ENCODE measurements around the gene FGFR2.

FGFR2 gene

DNA sequence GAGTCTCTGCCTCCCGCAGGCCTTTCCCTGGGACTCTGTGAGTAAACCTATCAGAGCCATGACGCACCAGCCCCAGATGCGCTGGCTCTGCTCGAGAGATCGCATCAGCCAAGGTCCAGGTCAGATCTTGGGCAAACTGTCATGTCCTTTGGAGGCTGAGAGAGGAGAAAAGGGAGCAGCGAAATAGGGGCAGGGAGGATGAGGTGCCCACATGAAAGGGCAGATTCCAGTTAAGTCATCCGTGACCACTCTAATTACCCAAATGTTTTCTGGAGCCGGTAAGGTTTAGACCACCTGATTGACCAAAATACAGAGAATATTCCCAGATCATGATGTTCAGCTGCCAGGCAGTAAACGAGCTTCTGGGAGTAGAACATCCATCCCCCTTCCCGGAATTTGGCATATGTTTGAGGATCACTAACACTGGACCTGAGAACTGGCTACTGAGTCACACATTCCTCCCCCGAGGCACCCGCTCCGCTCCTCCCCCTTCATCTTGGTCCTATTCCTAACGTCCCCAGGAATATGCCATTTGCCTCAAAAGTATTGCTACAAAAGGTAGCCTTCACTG lies 88.0 kb downstream of the FGFR2 start:
- H3K36me3 ChIP-seq (ENCODE audit: control insufficient read depth, insufficient read depth, low read length) = peaks cover 29% of the 10 kb centered on the region
- peaks cover 4% of the 10 kb centered on the region for H3K4me1 ChIP-seq (ENCODE audit: control insufficient read depth, insufficient read depth, low read length)
- no peak overlapping the region for H3K4me3 ChIP-seq (ENCODE audit: low read depth, low read length)

DNA sequence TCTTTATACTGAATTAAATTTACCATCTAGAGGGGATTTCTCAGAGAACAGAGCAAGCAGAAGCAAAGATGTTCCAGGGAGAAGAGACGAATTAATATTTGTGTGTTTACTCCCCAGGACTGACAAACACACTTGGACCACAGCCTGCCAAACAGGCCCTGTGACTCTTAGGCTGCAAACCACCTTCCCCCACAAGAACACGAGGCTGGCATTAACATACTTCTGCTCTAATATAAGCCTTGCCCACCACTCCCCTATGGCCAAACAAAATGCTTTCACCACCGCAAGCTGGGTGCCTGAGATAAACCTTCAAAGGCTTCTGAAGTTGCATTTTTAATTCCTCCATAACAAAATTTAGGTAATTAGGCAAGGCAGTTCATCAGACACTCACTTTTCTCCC lies 88.4 kb downstream of the FGFR2 start:
- Histone ChIP-seq H3K27me3 (ENCODE audit: control insufficient read depth, insufficient read depth, low read length) (no peaks in the 10 kb centered on the region), H3K9ac (ENCODE audit: low read depth, low read length) (no peak overlapping the region), H3K36me3 (ENCODE audit: control insufficient read depth, insufficient read depth, low read length) (peaks cover 24% of the 10 kb centered on the region), H3K4me3 (ENCODE audit: low read depth, low read length) (no peak overlapping the region), H3K9me3 (ENCODE audit: control insufficient read depth, insufficient read depth, low read length) (no peaks in the 10 kb centered on the region), H3K4me1 (ENCODE audit: control insufficient read depth, insufficient read depth, low read length) (peaks cover 4% of the 10 kb centered on the region)

More for the DNA sequence above, 88.0 kb downstream of the FGFR2 start:
- H3K27me3 ChIP-seq (ENCODE audit: control insufficient read depth, insufficient read depth, low read length) = no peaks in the 10 kb centered on the region
- no peak overlapping the region for H3K9ac ChIP-seq (ENCODE audit: low read depth, low read length)
- no peaks in the 10 kb centered on the region for H3K9me3 ChIP-seq (ENCODE audit: control insufficient read depth, insufficient read depth, low read length)

DNA sequence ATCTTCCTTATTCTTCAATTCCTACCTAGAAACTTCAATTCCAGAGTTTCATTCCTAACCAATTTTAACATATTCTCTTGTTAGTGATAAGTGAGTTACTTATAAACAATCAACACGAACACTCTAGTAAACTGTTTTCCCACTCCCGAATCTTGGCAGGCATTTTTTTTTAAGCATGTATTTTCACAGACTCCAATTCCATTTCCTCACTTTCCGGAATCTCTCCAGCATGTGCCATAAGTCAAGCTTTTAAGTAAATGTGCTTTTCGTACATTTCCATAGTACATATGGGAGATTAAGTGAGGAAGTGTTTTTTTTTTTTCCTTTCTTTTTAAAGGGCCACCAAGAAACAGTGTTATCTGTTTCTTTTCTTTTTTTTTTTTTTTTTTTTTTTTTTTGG lies 89.1 kb downstream of the FGFR2 start:
- H3K9ac ChIP-seq (ENCODE audit: low read depth, low read length) = no peak overlapping the region
- H3K4me1 ChIP-seq (ENCODE audit: control insufficient read depth, insufficient read depth, low read length) = peaks cover 4% of the 10 kb centered on the region
- H3K9me3 ChIP-seq (ENCODE audit: control insufficient read depth, insufficient read depth, low read length) = no peaks in the 10 kb centered on the region
- H3K36me3 ChIP-seq (ENCODE audit: control insufficient read depth, insufficient read depth, low read length) = peaks cover 23% of the 10 kb centered on the region
- no peak overlapping the region for H3K4me3 ChIP-seq (ENCODE audit: low read depth, low read length)
- no peaks in the 10 kb centered on the region for H3K27me3 ChIP-seq (ENCODE audit: control insufficient read depth, insufficient read depth, low read length)

DNA sequence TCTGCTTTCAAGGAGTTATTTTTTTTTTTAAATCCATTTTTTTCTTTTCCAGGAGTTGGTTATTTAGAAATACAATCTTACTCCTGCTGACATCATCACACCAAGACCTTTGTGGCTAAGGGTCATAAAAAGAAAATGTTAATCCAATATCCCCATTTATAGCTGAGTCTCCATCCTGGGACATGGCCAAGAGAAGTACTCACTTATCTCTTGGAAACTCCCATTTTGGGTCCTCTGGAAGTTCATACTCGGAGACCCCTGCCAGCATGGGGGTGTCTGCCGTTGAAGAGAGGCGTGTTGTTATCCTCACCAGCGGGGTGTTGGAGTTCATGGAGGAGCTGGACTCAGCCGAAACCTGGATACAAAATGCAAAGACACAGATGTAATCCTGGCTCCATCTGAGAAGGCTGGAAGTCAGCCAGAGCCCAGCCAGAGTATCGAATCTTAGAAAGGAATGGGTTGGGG lies 94.6 kb downstream of the FGFR2 start:
- no peak overlapping the region for H3K9ac ChIP-seq (ENCODE audit: low read depth, low read length)
- no peaks in the 10 kb centered on the region for H3K9me3 ChIP-seq (ENCODE audit: control insufficient read depth, insufficient read depth, low read length)
- H3K4me3 ChIP-seq (ENCODE audit: low read depth, low read length) = no peak overlapping the region
- H3K4me1 ChIP-seq (ENCODE audit: control insufficient read depth, insufficient read depth, low read length) = no peaks in the 10 kb centered on the region
- H3K36me3 ChIP-seq (ENCODE audit: control insufficient read depth, insufficient read depth, low read length) = peaks cover 33% of the 10 kb centered on the region
- H3K27me3 ChIP-seq (ENCODE audit: control insufficient read depth, insufficient read depth, low read length) = no peaks in the 10 kb centered on the region

DNA sequence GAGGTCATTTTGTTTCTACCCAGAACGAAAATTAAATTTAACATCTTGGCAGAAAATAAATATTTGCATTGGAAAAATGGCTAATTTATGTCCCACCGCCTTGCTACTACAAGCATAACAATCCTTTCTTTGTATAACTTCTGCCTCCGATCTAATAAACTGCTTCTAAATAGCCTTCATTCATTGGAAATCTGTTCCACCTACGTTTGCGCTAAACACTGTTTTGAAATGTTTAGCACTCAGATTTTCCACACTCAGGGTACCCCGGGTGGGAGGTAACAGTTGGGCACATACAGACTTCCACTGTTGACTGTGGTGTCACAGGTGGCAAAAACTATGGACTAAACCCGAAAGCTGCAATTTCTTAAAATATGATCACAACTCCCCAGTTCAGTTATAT lies 96.4 kb downstream of the FGFR2 start:
- Histone ChIP-seq H3K9ac (ENCODE audit: low read depth, low read length) (no peak overlapping the region), H3K9me3 (ENCODE audit: control insufficient read depth, insufficient read depth, low read length) (no peaks in the 10 kb centered on the region), H3K4me3 (ENCODE audit: low read depth, low read length) (no peak overlapping the region), H3K27me3 (ENCODE audit: control insufficient read depth, insufficient read depth, low read length) (no peaks in the 10 kb centered on the region), H3K4me1 (ENCODE audit: control insufficient read depth, insufficient read depth, low read length) (no peaks in the 10 kb centered on the region), H3K36me3 (ENCODE audit: control insufficient read depth, insufficient read depth, low read length) (peaks cover 37% of the 10 kb centered on the region)

DNA sequence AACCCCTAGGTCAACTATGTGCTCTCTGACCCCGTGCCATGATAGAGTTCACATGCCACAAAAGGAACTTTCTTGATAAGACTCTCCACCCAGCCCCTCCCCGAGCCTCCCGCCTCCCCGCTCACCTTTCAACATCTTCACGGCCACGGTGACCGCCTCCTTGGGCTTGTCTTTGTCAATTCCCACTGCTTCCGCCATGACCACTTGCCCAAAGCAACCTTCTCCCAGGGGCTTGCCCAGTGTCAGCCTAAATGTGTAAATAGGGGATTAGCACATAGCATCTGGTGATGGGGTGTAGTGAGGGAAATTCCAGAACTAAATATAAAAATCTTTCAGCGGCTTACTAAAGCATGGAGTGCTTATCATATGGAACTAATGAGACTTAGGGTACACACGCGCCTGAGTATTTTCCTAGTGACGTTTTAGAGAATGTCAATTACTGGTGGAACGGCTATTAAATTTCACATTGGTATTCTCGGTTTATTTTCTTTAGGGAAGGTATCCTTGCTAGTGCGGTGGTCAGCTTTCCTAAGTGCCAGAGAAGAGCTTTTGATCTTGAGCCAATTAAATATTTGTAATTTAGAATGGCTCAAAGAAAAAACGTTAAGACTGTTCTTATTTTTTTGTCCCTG lies 97.4 kb downstream of the FGFR2 start:
- Histone ChIP-seq H3K4me3 (ENCODE audit: low read depth, low read length) (no peak overlapping the region), H3K9me3 (ENCODE audit: control insufficient read depth, insufficient read depth, low read length) (no peaks in the 10 kb centered on the region), H3K27me3 (ENCODE audit: control insufficient read depth, insufficient read depth, low read length) (no peaks in the 10 kb centered on the region), H3K4me1 (ENCODE audit: control insufficient read depth, insufficient read depth, low read length) (no peaks in the 10 kb centered on the region), H3K9ac (ENCODE audit: low read depth, low read length) (no peak overlapping the region), H3K36me3 (ENCODE audit: control insufficient read depth, insufficient read depth, low read length) (peaks cover 38% of the 10 kb centered on the region)

DNA sequence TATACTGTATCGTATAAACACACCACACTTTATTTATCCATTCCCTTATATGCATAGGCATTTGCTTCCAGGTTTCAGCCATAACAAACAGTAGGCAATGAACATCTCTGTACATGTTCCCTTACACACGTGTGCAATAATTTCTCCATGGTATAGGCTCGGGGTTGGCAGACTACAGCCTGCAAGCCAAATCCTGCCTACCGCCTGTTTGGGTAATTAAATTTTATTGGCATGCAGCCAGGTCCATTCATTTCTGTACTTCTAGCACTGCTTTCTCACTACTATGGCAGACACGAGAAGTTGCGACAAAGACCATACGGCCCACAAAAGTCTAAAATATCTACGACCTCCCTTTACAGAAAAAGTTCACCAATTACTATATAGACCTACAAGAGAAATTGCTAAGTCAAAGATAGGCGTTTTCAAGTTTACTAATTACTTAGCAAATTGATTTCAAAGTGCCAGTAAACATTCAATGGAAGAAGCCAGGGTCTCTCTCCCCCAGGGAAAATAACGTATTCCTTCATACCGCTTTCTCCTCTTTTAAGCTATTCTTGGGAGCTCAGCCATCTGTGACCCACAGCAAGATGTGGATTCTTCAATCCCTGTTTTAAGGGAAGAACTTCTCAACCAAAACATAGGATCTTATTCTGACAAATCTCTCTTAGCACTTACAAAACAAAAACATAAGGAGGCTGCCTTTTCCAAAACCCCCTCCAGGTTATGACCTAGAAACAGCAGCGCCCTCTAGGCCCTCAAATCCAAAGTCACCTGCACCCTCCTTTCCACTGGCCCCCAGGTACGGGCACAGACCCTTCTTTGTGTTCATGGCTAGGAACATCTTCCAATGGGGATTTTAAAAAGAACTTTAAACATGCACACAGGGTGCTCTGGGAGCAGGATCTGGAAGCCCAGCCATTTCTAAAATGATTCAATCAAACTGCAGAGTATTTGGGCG lies 100.5 kb downstream of the FGFR2 start:
- Histone ChIP-seq H3K36me3 (ENCODE audit: control insufficient read depth, insufficient read depth, low read length) (peaks cover 55% of the 10 kb centered on the region), H3K4me1 (ENCODE audit: control insufficient read depth, insufficient read depth, low read length) (peaks cover 4% of the 10 kb centered on the region), H3K4me3 (ENCODE audit: low read depth, low read length) (no peak overlapping the region), H3K9me3 (ENCODE audit: control insufficient read depth, insufficient read depth, low read length) (no peaks in the 10 kb centered on the region), H3K27me3 (ENCODE audit: control insufficient read depth, insufficient read depth, low read length) (no peaks in the 10 kb centered on the region), H3K9ac (ENCODE audit: low read depth, low read length) (no peak overlapping the region)

DNA sequence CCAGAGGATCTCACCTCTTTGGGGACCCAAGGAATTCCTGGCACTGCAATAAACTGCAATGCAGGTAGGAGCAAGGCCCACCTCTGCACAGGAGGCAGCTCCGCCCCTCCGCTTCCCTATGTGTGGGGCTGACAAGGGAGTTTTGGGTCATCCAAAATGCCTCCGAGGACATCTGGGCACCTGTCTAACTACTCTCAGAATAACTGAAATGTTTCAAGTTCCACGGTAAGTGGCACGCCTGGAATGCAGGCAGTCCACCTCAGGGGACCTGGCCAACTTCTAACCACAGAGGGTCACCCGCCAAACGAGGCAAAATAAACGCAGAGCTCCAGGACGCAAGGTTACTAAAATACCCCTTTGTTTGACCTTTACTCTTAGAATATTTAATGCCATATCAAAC lies 102.5 kb downstream of the FGFR2 start:
- Histone ChIP-seq H3K4me3 (ENCODE audit: low read depth, low read length) (no peak overlapping the region), H3K4me1 (ENCODE audit: control insufficient read depth, insufficient read depth, low read length) (peaks cover 4% of the 10 kb centered on the region), H3K9ac (ENCODE audit: low read depth, low read length) (no peak overlapping the region), H3K36me3 (ENCODE audit: control insufficient read depth, insufficient read depth, low read length) (peaks cover 57% of the 10 kb centered on the region), H3K27me3 (ENCODE audit: control insufficient read depth, insufficient read depth, low read length) (no peaks in the 10 kb centered on the region), H3K9me3 (ENCODE audit: control insufficient read depth, insufficient read depth, low read length) (no peaks in the 10 kb centered on the region)

DNA sequence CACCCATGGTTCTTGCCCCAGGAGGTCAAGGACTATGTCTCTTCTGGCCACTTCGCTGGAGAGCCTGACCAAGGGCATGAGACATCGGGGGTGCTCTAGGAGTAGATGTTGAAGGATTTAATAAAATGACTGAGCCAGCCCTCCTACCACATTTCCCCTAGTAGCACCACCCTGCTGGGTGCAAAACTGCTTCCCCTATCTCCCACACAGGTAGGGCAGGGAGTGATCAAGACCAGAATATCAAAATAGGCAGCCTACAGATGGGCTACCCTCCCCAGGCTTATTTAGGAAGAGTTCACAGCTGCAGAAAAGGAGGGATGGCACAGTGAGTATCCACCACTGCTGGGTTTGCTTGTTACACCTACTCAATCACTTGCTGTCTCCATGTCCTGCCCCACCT lies 103.9 kb downstream of the FGFR2 start:
- peaks cover 44% of the 10 kb centered on the region for H3K36me3 ChIP-seq (ENCODE audit: control insufficient read depth, insufficient read depth, low read length)
- H3K9me3 ChIP-seq (ENCODE audit: control insufficient read depth, insufficient read depth, low read length) = no peaks in the 10 kb centered on the region
- peaks cover 4% of the 10 kb centered on the region for H3K4me1 ChIP-seq (ENCODE audit: control insufficient read depth, insufficient read depth, low read length)
- H3K27me3 ChIP-seq (ENCODE audit: control insufficient read depth, insufficient read depth, low read length) = no peaks in the 10 kb centered on the region
- no peak overlapping the region for H3K4me3 ChIP-seq (ENCODE audit: low read depth, low read length)
- H3K9ac ChIP-seq (ENCODE audit: low read depth, low read length) = no peak overlapping the region

DNA sequence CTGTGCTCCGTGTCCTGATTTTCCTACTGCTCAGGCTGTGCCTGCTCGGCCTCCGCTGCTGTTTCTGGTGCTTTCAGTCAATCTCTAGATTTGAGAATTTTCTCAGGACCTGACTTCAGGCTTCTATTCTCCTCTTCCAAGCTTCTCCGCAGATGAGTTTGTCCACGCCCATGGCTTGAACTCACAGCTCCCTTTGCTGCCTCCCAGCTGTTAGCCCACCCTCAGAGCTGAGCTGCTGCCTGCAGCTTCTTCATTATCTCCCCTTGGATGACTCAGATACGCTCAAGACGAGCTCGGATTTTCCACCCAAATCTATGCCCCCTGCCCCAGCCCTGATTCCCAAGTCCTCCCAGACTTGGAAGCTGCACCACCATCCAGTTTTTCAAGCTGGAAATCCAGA lies 104.7 kb downstream of the FGFR2 start:
- Histone ChIP-seq H3K4me3 (ENCODE audit: low read depth, low read length) (no peak overlapping the region), H3K36me3 (ENCODE audit: control insufficient read depth, insufficient read depth, low read length) (peaks cover 44% of the 10 kb centered on the region), H3K4me1 (ENCODE audit: control insufficient read depth, insufficient read depth, low read length) (peaks cover 4% of the 10 kb centered on the region), H3K9me3 (ENCODE audit: control insufficient read depth, insufficient read depth, low read length) (no peaks in the 10 kb centered on the region), H3K9ac (ENCODE audit: low read depth, low read length) (no peak overlapping the region), H3K27me3 (ENCODE audit: control insufficient read depth, insufficient read depth, low read length) (no peaks in the 10 kb centered on the region)

DNA sequence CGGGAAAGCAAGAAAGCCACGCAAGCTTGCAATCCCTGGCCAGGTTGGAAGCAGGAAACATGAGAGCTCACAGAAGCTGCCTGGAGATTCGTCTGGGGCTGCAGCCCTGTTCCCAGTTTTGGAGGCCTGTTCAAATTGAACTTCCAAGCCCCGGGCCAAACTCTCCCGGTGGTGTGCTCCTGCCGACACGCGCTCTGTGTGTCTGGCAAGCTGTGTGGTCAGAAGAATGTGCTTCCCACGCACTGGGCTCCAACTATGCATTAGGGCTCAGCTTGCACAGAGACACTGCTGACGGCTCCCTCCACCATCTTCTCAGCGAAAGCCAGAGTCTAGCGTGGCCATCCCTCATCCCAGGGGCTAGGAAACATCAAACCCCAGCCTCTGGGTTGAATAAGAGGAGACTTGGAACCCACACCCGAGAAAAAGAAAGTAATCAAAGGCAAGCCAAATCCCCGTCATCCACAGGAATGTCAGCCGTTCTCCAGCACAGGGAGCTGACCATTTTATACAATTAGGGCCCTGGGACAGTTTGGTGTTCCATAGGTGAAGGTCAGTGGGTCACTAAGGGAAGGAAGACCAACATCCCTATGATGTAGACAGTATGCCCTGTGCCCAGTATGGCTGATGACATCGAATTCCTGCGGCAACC lies 107.2 kb downstream of the FGFR2 start:
- H3K4me1 ChIP-seq (ENCODE audit: control insufficient read depth, insufficient read depth, low read length) = peaks cover 4% of the 10 kb centered on the region
- no peak overlapping the region for H3K4me3 ChIP-seq (ENCODE audit: low read depth, low read length)
- H3K27me3 ChIP-seq (ENCODE audit: control insufficient read depth, insufficient read depth, low read length) = no peaks in the 10 kb centered on the region
- peaks cover 48% of the 10 kb centered on the region for H3K36me3 ChIP-seq (ENCODE audit: control insufficient read depth, insufficient read depth, low read length)
- H3K9ac ChIP-seq (ENCODE audit: low read depth, low read length) = no peak overlapping the region
- no peaks in the 10 kb centered on the region for H3K9me3 ChIP-seq (ENCODE audit: control insufficient read depth, insufficient read depth, low read length)
